22Rv1 (cell line): Measurements from ENCODE around the gene C1orf35.

ENCODE experiments used
- H3K27ac ChIP-seq: fragments of 450-650 bp; 2 replicates; pipeline ENCODE4 v1.5.1; 2017
- CTCF ChIP-seq: fragments of 450-650 bp; IDR thresholded peaks from 2 replicates; pipeline ENCODE4 v1.5.1; 2017; ENCODE audit warnings: mild to moderate bottlenecking
- ZFX ChIP-seq: fragments of 450-650 bp; IDR thresholded peaks from 2 replicates; pipeline ENCODE4 v1.6.1; 2017; ENCODE audit warnings: antibody characterized with exemption, borderline replicate concordance

C1orf35 gene

GRCh38 chr1:228079601-228080263 lies 23.4 kb downstream of the C1orf35 start:
- TF ChIP-seq ZFX (no peak), CTCF (no peak)
- H3K27ac ChIP-seq, result no peak overlapping the region

GRCh38 chr1:228079013-228079412 lies 24.1 kb downstream of the C1orf35 start:
- H3K27ac ChIP-seq, result no peak overlapping the region
- TF ChIP-seq CTCF, result no peak
- TF ChIP-seq ZFX, result no peak

GRCh38 chr1:228077565-228078330 lies 25.4 kb downstream of the C1orf35 start:
- TF ChIP-seq ZFX, result no peak
- no peak for TF ChIP-seq CTCF
- H3K27ac ChIP-seq, result no peak overlapping the region

- no peak for TF ChIP-seq ZFX
- no peak for TF ChIP-seq CTCF
- H3K27ac ChIP-seq, result no peak overlapping the region
These were observed 26.2 kb downstream of the C1orf35 start for GRCh38 chr1:228076796-228077430.

- TF ChIP-seq CTCF (no peak), ZFX (no peak)
- H3K27ac ChIP-seq, result no peak overlapping the region
These were observed 27.3 kb downstream of the C1orf35 start for GRCh38 chr1:228075801-228076271.

- TF ChIP-seq CTCF (no peak), ZFX (no peak)
- no peak overlapping the region for H3K27ac ChIP-seq
These were observed 28.0 kb downstream of the C1orf35 start for GRCh38 chr1:228074954-228075730.
